Tibial nerve (tissue), 4 donors: ENCODE measurements around the gene RAB11FIP3. TPM values are rescaled to one million over a fixed set of nuclear protein-coding genes. Genes with fewer than 3 reads are reported as not detected.

Experiments
- DNase-seq, 2 donors: peaks; one replicate each; pipeline ENCODE4 v3.0.0-alpha.2; 2019; ENCODE audit warnings: low spot score in 2 of 2
- H3K27ac ChIP-seq, 4 donors: fragments of 200-600 bp; sonication (generic) in 3 of 4; one replicate each; pipeline ENCODE4 v1.5.1; 2017 to 2019; ENCODE audit warnings: mild to moderate bottlenecking in 1 of 4
- H3K27me3 ChIP-seq, 2 donors: fragments of 200-600 bp; sonication (generic) in 1 of 2; one replicate each; pipeline versions ENCODE4 v1.5.1 to v1.6.0; 2017 to 2019
- H3K36me3 ChIP-seq, 3 donors: fragments of 200-600 bp; sonication (generic); one replicate each; pipeline ENCODE4 v1.5.1; 2018 to 2019
- H3K4me1 ChIP-seq, 4 donors: fragments of 200-600 bp; sonication (generic) in 3 of 4; one replicate each; pipeline ENCODE4 v1.5.1; 2017 to 2019
- H3K4me3 ChIP-seq, 4 donors: fragments of 200-600 bp; sonication (generic) in 3 of 4; one replicate each; pipeline ENCODE4 v1.5.1; 2017 to 2019; ENCODE audit warnings: mild to moderate bottlenecking in 1 of 4, moderate library complexity in 1 of 4
- H3K9me3 ChIP-seq, 4 donors: fragments of 200-600 bp; sonication (generic) in 3 of 4; one replicate each; pipeline ENCODE4 v1.5.1; 2017 to 2019
- CTCF ChIP-seq, 5 experiments: fragments of 200-600 bp in 3 of 5; fragments of 450-650 bp in 2 of 5; sonication (generic) in 3 of 5; IDR thresholded peaks; one replicate each; pipeline ENCODE4 v1.5.1; 2016 to 2019; ENCODE audit warnings: antibody characterized with exemption in 5 of 5, mild to moderate bottlenecking in 3 of 5, moderate library complexity in 2 of 5
- EP300 ChIP-seq, 2 donors: sonication (generic); formaldehyde crosslinking; IDR thresholded peaks; one replicate each; pipeline ENCODE4 v1.6.1; 2017; ENCODE audit warnings: antibody characterized with exemption in 2 of 2, mild to moderate bottlenecking in 1 of 2
- POLR2A ChIP-seq, 2 donors: fragments of 450-650 bp; IDR thresholded peaks; one replicate each; pipeline ENCODE4 v1.6.1; 2017; ENCODE audit warnings: antibody characterized with exemption in 2 of 2, mild to moderate bottlenecking in 2 of 2, moderate library complexity in 2 of 2
- WGBS, 2 donors: methylation state at CpG; one replicate each; pipeline ENCODE4 v1.1.5; 2018; 5-methylcytosine and 5-hydroxymethylcytosine counted together
- total RNA-seq, 4 donors: library from RNA; depleted of rRNA; stranded (reverse); fragments of >200 nt; gene quantifications; one replicate each; pipeline ENCODE4 v1.1.0, GENCODE V29; 2016

The RAB11FIP3 gene
- total RNA-seq, 4 donors from 2014 or later: 30.2 to 128 (median 54.6) TPM

GRCh38 chr16:519425-519824 lies 94.0 kb downstream of the RAB11FIP3 start:
- H3K36me3 ChIP-seq: peaks cover 0 to 73% (median 0%) of the 10 kb centered on the region in 3 donors

GRCh38 chr16:519841-520687 lies 94.6 kb downstream of the RAB11FIP3 start:
- Histone ChIP-seq H3K27ac (no peak overlapping the region), H3K4me1 (peaks cover 0 to 3% (median under 1%) of the 10 kb centered on the region in 4 donors), H3K27me3 (no peaks in the 10 kb centered on the region), H3K4me3 (no peak overlapping the region), H3K36me3 (peaks cover 0 to 67% (median 0%) of the 10 kb centered on the region in 3 donors), H3K9me3 (no peaks in the 10 kb centered on the region)
- 91 to 93% methylated on average over 27 to 28 of the region's 35 CpGs for WGBS, 2 donors
- no peak for DNase-seq
- no peak for TF ChIP-seq POLR2A (IDR thresholded peaks at IDR 0.05)
- no peak for TF ChIP-seq EP300 (IDR thresholded peaks at IDR 0.05)
- TF ChIP-seq CTCF (IDR thresholded peaks at IDR 0.05): no peak

More at GRCh38 chr16:519425-519824, 94.0 kb downstream of the RAB11FIP3 start:
- no peak for DNase-seq
- no peaks in the 10 kb centered on the region for H3K4me1 ChIP-seq
- WGBS, 2 donors: 93 to 94% methylated on average over 18 of the region's 19 CpGs
- no peak overlapping the region for H3K4me3 ChIP-seq
- no peaks in the 10 kb centered on the region for H3K9me3 ChIP-seq
- H3K27ac ChIP-seq: no peak overlapping the region
- H3K27me3 ChIP-seq: no peaks in the 10 kb centered on the region
- TF ChIP-seq POLR2A (IDR thresholded peaks at IDR 0.05) (no peak), CTCF (IDR thresholded peaks at IDR 0.05) (no peak), EP300 (IDR thresholded peaks at IDR 0.05) (no peak)

GRCh38 chr16:520847-521246 lies 95.4 kb downstream of the RAB11FIP3 start:
- Histone ChIP-seq H3K4me3 (no peak overlapping the region), H3K4me1 (peaks cover 0 to 11% (median 7%) of the 10 kb centered on the region in 4 donors), H3K9me3 (no peaks in the 10 kb centered on the region), H3K36me3 (peaks cover 0 to 59% (median 0%) of the 10 kb centered on the region in 3 donors), H3K27ac (no peak overlapping the region), H3K27me3 (no peaks in the 10 kb centered on the region)
- TF ChIP-seq POLR2A (IDR thresholded peaks at IDR 0.05): no peak
- WGBS, 2 donors: 93 to 94% methylated on average over 12 to 13 of the region's 13 CpGs
- DNase-seq: no peak

- 75 to 79% methylated on average over 29 to 32 of the region's 34 CpGs for WGBS, 2 donors
- TF ChIP-seq POLR2A (IDR thresholded peaks at IDR 0.05) (no peak), CTCF (IDR thresholded peaks at IDR 0.05) (peak in 1 of 5 experiments; percentile 7), EP300 (IDR thresholded peaks at IDR 0.05) (no peak)
- Histone ChIP-seq H3K9me3 (no peaks in the 10 kb centered on the region), H3K4me3 (no peak overlapping the region), H3K36me3 (peaks cover 0 to 52% (median 0%) of the 10 kb centered on the region in 3 donors), H3K27ac (no peak overlapping the region), H3K27me3 (no peaks in the 10 kb centered on the region), H3K4me1 (peaks cover 0 to 18% (median 15%) of the 10 kb centered on the region in 4 donors)
- no peak for DNase-seq
These were observed 96.1 kb downstream of the RAB11FIP3 start for GRCh38 chr16:521381-522210.

GRCh38 chr16:522320-523096 lies 97.1 kb downstream of the RAB11FIP3 start:
- Histone ChIP-seq H3K4me1 (peaks cover 0 to 21% (median 16%) of the 10 kb centered on the region in 4 donors), H3K27ac (no peak overlapping the region), H3K36me3 (peaks cover 0 to 42% (median 0%) of the 10 kb centered on the region in 3 donors), H3K27me3 (no peaks in the 10 kb centered on the region), H3K9me3 (no peaks in the 10 kb centered on the region), H3K4me3 (no peak overlapping the region)
- TF ChIP-seq CTCF (IDR thresholded peaks at IDR 0.05) (no peak), POLR2A (IDR thresholded peaks at IDR 0.05) (no peak), EP300 (IDR thresholded peaks at IDR 0.05) (no peak)
- 69 to 80% methylated on average over 21 of the region's 23 CpGs for WGBS, 2 donors
- DNase-seq: no peak
